Fibroblast of the conjunctiva (primary cell): ENCODE results near the gene ADAMTS7.
"Not testable (repeated sequence)": the region's sequence is repeated elsewhere in the genome, so short reads cannot be mapped to it uniquely, and the experiment has no call there.

Experiments used
- DNase-seq: peaks from one replicate; pipeline ENCODE4 v3.0.0-alpha.2; 2010; ENCODE audit warnings: low read depth

Gene ADAMTS7, protein sequence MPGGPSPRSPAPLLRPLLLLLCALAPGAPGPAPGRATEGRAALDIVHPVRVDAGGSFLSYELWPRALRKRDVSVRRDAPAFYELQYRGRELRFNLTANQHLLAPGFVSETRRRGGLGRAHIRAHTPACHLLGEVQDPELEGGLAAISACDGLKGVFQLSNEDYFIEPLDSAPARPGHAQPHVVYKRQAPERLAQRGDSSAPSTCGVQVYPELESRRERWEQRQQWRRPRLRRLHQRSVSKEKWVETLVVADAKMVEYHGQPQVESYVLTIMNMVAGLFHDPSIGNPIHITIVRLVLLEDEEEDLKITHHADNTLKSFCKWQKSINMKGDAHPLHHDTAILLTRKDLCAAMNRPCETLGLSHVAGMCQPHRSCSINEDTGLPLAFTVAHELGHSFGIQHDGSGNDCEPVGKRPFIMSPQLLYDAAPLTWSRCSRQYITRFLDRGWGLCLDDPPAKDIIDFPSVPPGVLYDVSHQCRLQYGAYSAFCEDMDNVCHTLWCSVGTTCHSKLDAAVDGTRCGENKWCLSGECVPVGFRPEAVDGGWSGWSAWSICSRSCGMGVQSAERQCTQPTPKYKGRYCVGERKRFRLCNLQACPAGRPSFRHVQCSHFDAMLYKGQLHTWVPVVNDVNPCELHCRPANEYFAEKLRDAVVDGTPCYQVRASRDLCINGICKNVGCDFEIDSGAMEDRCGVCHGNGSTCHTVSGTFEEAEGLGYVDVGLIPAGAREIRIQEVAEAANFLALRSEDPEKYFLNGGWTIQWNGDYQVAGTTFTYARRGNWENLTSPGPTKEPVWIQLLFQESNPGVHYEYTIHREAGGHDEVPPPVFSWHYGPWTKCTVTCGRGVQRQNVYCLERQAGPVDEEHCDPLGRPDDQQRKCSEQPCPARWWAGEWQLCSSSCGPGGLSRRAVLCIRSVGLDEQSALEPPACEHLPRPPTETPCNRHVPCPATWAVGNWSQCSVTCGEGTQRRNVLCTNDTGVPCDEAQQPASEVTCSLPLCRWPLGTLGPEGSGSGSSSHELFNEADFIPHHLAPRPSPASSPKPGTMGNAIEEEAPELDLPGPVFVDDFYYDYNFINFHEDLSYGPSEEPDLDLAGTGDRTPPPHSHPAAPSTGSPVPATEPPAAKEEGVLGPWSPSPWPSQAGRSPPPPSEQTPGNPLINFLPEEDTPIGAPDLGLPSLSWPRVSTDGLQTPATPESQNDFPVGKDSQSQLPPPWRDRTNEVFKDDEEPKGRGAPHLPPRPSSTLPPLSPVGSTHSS (N-terminal part only)

DNA sequence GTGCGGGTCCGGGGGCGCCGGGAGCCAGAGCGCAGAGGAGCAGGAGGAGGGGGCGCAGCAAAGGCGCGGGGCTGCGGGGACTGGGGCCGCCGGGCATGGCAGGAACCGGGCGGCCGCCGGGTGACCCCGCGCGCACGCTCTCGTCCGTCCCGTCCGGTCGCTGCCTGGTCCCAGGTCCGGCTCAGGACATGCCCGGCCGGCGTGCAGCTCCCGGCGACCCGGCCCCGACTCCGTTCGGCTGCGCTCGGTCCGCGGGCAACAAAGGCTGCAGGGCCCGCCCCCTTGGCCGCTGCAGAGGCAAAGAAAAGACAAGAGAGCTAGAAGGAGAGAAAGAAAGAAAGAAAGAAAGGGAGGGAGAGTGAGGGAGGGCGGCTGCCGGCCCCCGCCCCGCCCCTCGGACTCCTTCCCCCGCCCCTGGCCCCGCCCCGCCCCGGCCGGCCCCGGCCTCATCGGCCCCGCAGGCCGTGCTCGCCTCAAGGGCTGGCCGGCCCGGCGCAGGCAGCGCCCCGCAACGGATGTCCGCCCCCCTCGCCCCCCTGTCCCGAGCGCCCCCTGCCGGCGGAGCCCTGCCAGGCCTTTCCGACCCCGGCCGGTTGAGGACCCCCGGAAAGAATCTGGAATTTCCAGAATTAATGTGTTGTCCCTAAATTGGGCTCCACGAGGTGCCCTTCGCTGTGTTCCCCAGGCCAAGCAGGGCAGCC, at the start of gene ADAMTS7:
ADAMTS7 (minus strand) TSS at position 341 of the 701 bp plus-strand sequence; CDS start at position 97, 244 bp downstream.
- DNase-seq = peak; percentile 48

DNA sequence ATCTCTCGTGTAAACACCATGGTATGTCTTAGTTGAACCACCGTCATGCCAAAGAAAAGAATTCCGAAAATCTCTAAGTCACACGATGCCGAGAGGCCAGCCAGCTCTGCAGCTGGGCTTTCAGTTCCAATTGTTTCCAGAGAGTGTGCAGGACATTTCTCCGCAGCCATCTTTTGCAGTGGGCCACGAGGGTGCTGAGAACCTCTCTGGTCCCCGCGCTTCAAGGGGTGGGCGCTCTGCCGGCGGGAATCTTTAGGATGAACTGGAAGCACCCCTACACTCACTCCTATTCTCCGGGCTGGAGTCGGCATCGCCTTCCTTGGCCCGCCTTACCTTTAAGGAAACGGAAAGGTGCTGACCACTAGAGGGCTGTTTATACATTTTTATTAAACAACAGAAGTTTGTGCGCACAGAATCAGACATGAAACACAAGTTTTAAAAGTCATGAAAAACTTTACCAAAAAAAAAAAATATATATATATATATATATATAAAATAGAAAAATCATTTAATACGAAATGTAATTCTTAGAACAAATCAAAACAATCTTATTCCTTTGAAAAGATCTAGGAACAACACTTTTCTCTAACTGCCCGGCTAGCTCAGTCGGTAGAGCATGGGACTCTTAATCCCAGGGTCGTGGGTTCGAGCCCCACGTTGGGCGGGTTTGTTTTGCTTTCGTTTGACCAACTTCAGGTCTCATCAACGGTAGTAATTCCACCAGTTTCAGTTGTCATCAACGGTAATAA, 48.9 kb upstream of the ADAMTS7 start:
- DNase-seq = peak; percentile 67

DNA sequence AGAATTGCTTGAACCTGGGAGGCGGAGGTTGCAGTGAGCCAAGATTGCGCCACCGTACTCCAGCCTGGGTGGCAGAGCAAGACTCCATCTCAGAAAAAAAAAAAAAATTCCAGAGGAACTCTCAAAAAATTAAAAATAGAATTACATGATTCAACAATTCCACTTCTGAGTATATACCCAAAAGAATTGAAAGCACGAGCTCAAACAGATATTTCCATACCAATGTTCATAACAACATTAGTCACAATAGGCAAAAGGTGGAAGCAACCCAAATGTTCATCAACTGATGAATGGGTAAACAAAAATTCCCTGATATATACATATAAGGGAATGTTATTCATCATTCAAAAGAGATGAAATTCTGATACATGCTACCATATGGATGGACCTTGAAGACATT, 44.5 kb upstream of the ADAMTS7 start:
- DNase-seq = peak; percentile 49

DNA sequence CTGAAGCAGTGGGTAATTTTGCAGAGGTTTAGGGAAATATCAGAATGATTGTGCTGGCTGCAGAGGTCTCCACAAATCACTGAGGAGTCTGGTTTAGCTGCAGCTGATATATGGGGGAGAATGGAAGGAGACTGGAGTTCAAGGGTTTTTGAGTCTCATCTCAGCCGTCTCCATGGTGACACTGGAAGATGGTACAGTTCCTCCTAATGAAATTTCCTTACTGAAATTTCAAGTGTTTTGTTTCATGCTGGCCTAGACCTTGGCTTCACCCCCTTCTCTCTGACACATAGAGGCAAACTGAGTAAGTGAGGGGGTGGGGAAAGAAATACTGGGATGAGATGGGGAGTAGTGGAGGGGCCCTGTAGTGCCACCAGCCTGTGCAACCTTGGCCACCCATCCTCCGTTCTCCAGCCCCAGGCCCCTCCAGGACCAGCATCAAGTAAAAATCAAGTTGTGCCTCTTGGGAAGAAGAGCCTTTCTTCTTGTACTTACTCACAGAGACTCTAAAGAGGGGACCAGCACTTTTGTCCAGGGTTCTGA, 43.6 kb upstream of the ADAMTS7 start:
- DNase-seq = no peak

DNA sequence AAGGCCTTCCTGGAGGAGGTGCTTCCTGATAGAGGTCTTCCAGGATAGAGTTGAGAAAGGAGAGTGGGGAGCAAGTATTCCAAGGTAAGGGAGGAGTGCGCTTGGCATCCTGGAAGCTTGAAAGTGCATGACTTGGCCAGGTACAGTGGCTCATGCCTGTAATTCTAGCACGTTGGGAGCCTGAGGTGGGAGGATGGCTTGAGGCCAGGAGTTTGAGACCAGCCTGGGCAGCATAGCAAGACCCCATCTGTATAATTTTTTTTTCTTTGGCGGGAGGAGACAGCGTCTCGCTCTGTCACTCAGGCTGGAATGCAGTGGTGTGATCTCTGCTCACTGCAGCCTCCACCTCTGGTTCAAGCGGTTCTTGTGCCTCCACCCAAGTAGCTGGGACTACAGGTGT, 42.2 kb upstream of the ADAMTS7 start:
- no peak for DNase-seq

DNA sequence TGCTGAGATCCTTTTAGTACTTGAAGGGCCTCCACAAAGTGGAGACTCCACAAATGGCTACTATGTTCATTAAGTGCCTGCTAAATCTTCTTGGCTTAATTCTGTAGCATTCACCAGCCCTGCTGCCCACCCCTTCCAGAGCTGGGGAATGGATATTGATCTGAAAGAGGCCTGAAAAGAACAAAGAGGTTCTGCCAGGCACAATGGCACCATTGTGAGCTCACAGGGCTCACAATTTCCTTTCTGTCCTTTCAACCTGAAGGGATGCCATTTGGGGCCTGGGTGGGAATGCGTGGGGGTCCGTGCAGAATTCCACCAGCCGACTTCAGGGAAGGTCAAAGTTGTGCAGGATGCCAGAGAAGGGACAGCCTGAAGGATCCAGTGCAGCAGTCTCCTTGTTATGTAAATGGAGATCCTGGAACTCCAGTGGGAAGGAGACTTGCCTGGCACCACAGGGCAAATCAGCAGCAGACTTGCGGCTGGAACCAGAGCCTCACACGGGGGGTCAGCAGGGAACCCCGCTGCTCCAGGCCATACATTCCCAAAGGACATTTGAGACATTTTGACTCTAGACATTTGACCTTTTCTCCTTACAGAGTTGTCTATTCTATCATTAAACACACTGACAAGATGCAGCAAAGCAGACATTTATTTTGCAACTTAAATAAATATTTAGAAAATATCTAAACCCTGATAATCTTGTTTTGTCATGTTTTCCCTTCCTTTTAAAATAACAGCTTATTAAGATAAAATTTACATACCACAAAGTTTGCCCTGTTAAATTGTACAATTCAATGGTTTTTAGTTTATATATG, 39.9 kb upstream of the ADAMTS7 start:
- no peak for DNase-seq

DNA sequence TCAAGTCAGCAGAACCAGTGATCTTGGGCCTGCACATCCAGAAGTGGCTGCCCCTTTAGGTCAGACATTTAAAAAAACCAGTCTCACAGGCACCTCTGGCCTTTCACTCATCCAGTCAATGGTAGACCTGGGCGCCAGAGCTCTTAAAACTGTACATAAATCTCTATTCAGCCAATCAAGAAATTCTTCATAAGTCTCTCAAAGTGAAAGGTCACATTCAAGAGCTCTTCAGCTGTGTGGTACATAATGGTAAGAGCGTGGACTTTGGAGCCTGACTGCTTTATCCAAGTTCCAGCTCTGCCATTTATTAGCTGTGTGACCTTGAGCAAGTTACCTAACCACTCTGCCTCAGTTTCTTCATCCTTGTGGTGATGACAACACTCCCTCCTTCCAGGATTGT, 39.1 kb upstream of the ADAMTS7 start:
- DNase-seq = no peak

DNA sequence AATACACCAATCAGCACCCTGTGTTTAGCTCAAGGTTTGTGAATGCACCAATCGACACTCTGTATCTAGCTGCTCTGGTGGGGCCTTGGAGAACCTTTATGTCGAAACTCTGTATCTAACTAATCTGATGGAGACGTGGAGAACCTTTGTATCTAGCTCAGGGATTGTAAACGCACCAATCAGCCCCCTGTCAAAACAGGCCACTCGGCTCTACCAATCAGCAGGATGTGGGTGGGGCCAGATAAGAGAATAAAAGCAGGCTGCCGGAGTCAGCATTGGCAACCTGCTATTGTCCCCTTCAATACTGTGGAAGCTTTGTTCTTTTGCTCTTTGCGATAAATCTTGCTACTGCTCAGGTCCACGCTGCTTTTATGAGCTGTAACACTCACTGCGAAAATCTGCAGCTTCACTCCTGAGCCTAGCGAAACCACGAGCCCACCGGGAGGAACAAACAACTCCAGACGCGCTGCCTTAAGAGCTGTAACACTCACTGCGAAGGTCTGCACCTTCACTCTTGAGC, 36.2 kb upstream of the ADAMTS7 start:
- not testable (repeated sequence) for DNase-seq

DNA sequence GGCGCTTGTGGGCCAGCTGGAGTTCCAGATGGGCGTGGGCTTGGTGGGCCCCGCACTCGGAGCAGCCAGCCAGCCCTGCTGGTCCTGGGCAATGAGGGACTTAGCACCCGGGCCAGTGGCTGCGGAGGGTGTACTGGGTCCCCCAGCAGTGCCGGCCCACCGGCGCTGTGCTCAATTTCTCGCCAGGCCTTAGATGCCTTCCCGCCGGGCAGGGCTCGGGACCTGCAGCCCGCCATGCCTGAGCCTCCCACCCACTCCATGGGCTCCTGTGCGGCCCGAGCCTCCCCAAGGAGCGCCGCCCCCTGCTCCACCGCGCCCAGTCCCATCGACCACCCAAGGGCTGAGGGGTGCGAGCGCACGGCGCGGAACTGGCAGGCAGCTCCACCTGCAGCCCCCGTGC, 35.6 kb upstream of the ADAMTS7 start:
- DNase-seq = not testable (repeated sequence)

DNA sequence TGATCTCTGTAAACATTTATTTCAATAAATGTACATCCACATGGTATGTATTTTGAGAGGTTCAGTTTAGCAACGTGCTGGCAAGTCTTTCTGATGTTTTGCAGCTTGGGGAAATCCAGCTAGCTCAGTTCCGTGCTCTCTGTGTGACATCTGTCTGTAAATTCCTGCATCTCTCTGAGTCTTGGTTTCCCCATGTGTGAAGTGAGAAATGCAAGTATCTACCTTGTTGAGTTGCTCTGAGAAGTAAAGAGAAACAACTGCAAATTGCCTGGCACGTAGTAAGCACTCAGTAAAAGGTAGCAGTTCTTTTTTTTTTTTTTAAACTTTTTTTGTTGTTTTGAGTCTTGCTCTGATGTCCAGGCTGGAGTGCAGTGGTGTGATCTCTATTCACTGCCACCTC, 31.3 kb upstream of the ADAMTS7 start:
- no peak for DNase-seq

DNA sequence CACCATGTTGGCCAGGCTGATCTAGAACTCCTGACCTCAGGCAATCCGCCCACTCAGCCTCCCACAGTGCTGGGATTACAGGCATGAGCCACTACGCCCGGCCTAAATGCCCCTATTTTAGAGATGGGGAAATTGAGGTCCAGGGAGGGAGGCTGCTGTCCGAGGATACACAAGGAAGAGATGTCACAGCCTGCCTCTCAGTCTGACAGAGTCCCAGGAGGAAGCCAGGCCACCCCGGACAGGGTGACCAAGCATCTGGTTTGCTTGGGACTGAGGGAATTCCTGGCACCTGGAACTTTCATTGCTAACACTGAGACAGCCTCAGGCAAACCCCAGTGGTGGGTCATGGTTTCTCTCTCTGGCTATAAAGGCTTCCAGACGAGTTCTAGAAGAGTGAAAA, 30.6 kb upstream of the ADAMTS7 start:
- DNase-seq = no peak

DNA sequence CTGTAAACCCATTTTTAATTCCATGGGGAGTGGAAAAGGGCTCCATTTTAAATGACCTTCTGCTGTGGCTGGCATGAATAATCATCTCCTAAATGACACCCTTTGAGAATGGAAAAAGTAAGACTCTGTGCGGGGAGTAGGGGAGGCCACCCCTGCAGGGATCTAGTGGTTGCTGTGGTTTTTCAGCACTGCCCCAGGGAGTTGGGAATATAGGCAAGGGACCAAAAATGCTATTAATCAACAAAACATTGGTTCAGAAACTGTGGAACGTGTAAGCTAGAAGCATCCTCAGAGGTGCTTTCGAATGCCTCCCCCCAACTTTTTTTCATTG, 30.1 kb upstream of the ADAMTS7 start:
- DNase-seq = no peak

DNA sequence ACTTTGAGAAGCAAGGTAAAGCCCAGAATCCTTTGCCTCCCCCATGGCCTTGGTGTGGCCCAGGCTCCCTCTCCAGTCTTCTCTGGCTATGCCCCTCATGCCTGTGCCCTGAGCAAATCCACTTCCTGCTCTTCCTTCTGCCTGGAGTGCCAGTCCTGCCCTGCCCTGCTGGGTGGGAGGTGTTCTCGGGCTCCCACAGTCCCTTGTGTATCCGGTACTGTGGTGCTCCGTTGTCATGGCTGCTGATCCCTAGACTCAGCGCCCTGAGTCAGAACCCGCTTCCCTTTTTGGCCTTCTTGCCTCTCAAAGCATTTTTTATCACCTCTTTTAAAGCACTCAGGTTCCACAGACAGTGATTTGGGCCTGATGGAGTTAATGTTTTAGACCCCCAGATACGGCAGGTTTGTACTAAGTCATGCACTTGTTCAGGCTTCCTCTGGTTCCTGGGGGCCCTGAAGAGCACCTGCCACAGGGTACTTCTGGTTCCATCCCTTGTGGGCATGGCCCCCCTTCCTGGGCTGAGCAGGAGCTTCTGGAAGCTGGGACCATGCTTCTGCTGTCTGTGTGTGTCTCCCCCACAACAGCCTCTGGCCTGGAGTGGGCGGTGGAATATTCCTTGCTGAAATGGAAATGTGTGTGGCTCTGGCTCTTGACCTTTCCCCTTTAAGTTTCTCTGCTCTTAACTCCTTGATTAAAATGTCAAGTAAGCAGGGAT, 29.6 kb upstream of the ADAMTS7 start:
- DNase-seq = peak; percentile 8

DNA sequence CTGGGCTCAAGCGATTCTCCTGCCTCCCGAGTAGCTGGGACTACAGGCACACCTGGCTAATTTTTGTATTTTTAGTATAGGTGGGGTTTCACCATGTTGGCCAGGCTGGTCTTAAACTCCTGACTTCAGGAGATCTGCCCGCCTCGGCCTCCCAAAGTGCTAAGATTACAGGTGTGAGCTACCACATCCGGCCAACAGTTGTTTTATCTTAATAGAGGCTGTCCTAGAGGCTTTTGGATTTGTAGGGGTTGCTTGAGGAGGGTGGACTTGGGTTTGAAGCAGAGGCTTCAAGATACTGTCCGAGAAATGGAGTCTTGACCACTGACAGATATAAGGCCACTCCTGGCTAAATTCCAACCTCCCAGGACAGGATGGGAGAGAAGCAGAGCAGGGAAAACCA, 27.9 kb upstream of the ADAMTS7 start:
- DNase-seq = not testable (repeated sequence)

DNA sequence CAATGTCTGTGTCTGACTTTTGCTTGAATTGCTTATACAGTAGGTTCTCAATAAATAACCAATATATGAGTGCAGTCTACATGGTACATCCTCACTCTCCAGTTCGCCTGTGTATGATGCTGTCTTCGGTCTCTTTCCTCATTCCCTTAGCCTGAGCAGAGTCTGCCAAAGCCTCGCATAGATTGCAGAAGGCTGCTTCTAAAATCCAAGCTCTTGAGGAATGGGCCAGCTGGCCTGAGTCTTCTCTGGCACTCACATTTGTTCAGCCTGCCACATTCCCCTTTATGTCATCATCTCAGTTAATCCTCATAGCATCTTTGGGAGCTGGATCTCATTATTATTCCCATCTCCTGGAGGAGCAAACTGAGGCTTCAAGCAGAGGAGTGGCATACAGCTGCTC, 27.2 kb upstream of the ADAMTS7 start:
- DNase-seq = peak; percentile 8

DNA sequence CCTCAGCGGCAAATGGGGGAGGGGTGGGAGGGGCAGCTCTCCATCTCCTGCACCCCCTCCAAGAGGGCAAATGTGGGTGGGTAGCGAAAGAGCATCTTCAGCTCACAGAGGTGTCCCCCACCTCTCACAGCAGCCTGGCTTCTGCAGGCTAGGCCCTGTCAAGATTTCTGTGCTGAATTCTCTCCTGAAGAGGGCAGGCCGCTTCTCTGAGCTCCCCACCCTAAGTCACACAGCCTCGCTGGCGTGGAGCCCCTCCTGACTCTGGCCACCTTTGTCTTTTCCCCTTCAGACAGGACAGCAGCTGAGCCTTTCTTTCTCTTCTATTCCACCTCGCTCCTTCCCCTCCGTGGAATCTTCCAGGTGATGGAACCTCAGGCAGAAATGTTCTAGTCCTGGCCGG, 26.3 kb upstream of the ADAMTS7 start:
- no peak for DNase-seq

DNA sequence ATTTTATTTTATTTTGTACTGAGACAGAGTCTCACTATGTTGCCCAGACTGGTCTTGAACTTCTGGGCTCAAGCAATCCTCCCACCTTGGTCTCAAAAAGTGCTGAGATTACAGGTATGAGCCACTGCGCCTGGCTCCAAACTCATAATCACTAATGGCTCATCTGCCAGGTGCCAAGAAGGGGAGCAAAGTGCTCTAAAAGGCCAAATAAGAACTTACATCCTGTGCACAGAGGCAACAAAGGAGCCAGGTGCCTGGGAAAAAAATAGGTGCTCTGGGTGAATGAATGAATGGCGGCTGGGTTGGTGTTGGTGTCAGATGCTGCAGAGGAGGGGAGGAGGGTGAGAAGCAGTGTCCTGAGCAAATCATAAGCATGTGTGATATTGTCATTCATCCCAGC, 25.9 kb upstream of the ADAMTS7 start:
- no peak for DNase-seq

DNA sequence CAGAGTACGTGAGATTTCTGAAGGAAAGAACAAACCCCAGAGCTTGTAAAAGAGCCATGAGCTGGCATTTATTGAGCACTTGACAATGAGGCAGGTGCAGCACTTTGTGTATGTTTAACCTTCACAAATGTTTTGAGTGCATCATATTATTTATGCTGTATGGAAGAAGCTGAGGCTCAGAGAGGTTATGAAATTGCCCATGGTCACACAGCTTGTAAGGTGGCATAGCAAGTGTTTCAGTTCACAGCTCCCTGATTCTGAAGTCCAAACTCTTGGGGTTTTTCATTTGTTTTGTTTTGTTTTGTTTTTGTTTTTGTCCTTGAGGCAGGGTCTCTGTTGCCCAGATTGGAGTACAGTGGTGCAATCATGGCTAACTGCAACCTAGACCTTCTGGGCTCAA, 25.1 kb upstream of the ADAMTS7 start:
- no peak for DNase-seq
